GM12878 (cell line): ENCODE results near the gene KITLG. TPM values are rescaled to one million over a fixed set of nuclear protein-coding genes. Genes with fewer than 3 reads are reported as not detected.

ENCODE experiments used
- ATAC-seq: fragments of 200-7000 bp; cut with Tn5 transposase; 3 replicates; pipeline ENCODE4 v1.9.1; 2020; ENCODE audit warnings: mild to moderate bottlenecking, moderate library complexity
- BruUV-seq: library from RNA; stranded (reverse); fragments of 400-500 nt; replicated peaks from 2 replicates; lab custom pipeline; 2021; lab: Mats Ljungman, UMichigan
- CTCF ChIA-PET: fragments of 300-600 bp; sonication (Branson Sonifier 250); formaldehyde crosslinking; extraction: SDS; loops from one replicate; lab custom pipeline; 2021; ENCODE audit warnings: inconsistent platforms; lab: Yijun Ruan, JAX
- POLR2A ChIA-PET: fragments of 350-600 bp; formaldehyde crosslinking; extraction: SDS; loops from one replicate; lab custom pipeline; 2021; ENCODE audit warnings: inconsistent platforms; lab: Charles Lee
- RAD21 ChIA-PET: fragments of 300-600 bp; sonication (Branson Sonifier 250); formaldehyde crosslinking; loops from one replicate; lab custom pipeline; 2023; ENCODE audit warnings: antibody characterized with exemption; ENCODE audit not compliant: unreplicated experiment; lab: Charles Lee
- SMC1A ChIA-PET: fragments of 300-600 bp; sonication (Branson Sonifier 250); formaldehyde crosslinking; loops from one replicate; lab custom pipeline; 2023; ENCODE audit not compliant: unreplicated experiment, uncharacterized antibody; lab: Charles Lee
- DNase-seq: peaks from one replicate; pipeline ENCODE4 v3.0.0-alpha.2; 2011; ENCODE audit warnings: low read depth, low spot score
- FAIRE-seq: peaks from 3 replicates; lab custom pipeline; 2011; peaks lifted over from hg19 to GRCh38; lab: Jason Lieb, UNC
- H2AFZ ChIP-seq: 2 replicates; pipeline ENCODE4 v1.6.0; 2011; ENCODE audit warnings: low read depth, low read length, control low read depth; ENCODE audit not compliant: control insufficient read depth
- H3K27ac ChIP-seq: 2 replicates; pipeline ENCODE4 v1.5.1; 2011; ENCODE audit warnings: control low read depth; ENCODE audit not compliant: control insufficient read depth, insufficient read depth
- H3K27me3 ChIP-seq, 2 experiments: replicated peaks in 1 of 2; 2 replicates each; pipeline versions ENCODE4 v1.6.0 to v1.6.1; 2011; ENCODE audit warnings: low read length in 1 of 2; ENCODE audit not compliant: control insufficient read depth in 2 of 2, insufficient read depth in 2 of 2
- H3K36me3 ChIP-seq, 2 experiments: 2 replicates each; pipeline ENCODE4 v1.5.1; 2011; ENCODE audit warnings: low read length in 1 of 2; ENCODE audit not compliant: control insufficient read depth in 2 of 2, insufficient read depth in 2 of 2
- H3K4me1 ChIP-seq: 2 replicates; pipeline ENCODE4 v1.6.1; 2011; ENCODE audit warnings: mild to moderate bottlenecking, low read length, moderate library complexity, mixed read lengths; ENCODE audit not compliant: control insufficient read depth, insufficient read depth
- H3K4me2 ChIP-seq: 2 replicates; pipeline ENCODE4 v1.6.0; 2011; ENCODE audit warnings: control low read depth; ENCODE audit not compliant: control insufficient read depth, insufficient read depth
- H3K4me3 ChIP-seq: fragments of 200-600 bp; sonication (generic); 2 replicates; pipeline ENCODE4 v1.5.1; 2016
- H3K79me2 ChIP-seq: 2 replicates; pipeline ENCODE4 v1.6.0; 2011; ENCODE audit warnings: low read length; ENCODE audit not compliant: control insufficient read depth, insufficient read depth
- H3K9ac ChIP-seq: 2 replicates; pipeline ENCODE4 v1.8.0; 2011; ENCODE audit warnings: low read length, control low read depth, mixed read lengths; ENCODE audit not compliant: control insufficient read depth, insufficient read depth
- H3K9me3 ChIP-seq: replicated peaks from 3 replicates; pipeline ENCODE4 v1.5.1; 2011; ENCODE audit warnings: mild to moderate bottlenecking, low read length; ENCODE audit not compliant: control insufficient read depth, insufficient read depth
- H4K20me1 ChIP-seq: 2 replicates; pipeline ENCODE4 v1.6.0; 2011; ENCODE audit not compliant: control insufficient read depth, insufficient read depth
- ATF7 ChIP-seq: fragments of 450-650 bp; IDR thresholded peaks from 2 replicates; pipeline ENCODE4 v1.6.1; 2016; ENCODE audit warnings: low read depth, mild to moderate bottlenecking
- FOXK2 ChIP-seq: fragments of 450-650 bp; IDR thresholded peaks from 2 replicates; pipeline ENCODE4 v1.6.1; 2017; ENCODE audit warnings: mild to moderate bottlenecking, moderate library complexity
- MAX ChIP-seq: IDR thresholded peaks from 2 replicates; pipeline ENCODE4 v1.6.1; 2012; ENCODE audit warnings: low read depth, low read length, improper control_type of control experiment
- MYB ChIP-seq: fragments of 150-350 bp; IDR thresholded peaks from 2 replicates; pipeline ENCODE4 v1.6.1; 2014; ENCODE audit warnings: mild to moderate bottlenecking, low read depth, low read length, borderline replicate concordance
- MYC ChIP-seq: IDR thresholded peaks from 2 replicates; pipeline ENCODE4 v1.6.1; 2011; ENCODE audit warnings: mild to moderate bottlenecking, low read length, moderate library complexity, inconsistent platforms; ENCODE audit not compliant: insufficient read depth, insufficient replicate concordance, insufficient read length, severe bottlenecking
- NFXL1 ChIP-seq: fragments of 450-650 bp; IDR thresholded peaks from 2 replicates; pipeline ENCODE4 v1.6.1; 2017; ENCODE audit warnings: antibody characterized with exemption, mild to moderate bottlenecking, borderline replicate concordance
- POLR2AphosphoS2 ChIP-seq: IDR thresholded peaks from 2 replicates; pipeline ENCODE4 v1.6.1; 2011; ENCODE audit warnings: low read depth, mild to moderate bottlenecking, low read length, improper control_type of control experiment, moderate library complexity
- RBBP5 ChIP-seq: fragments of 200-600 bp; sonication (generic); conservative IDR thresholded peaks from 2 replicates; pipeline ENCODE4 v1.6.1; 2016
- RFX5 ChIP-seq: IDR thresholded peaks from 2 replicates; pipeline ENCODE4 v1.6.1; 2011; ENCODE audit warnings: low read depth, low read length, improper control_type of control experiment
- SIN3A ChIP-seq: IDR thresholded peaks from 2 replicates; pipeline ENCODE4 v1.6.1; 2012; ENCODE audit warnings: low read depth, low read length, improper control_type of control experiment
- SREBF1 ChIP-seq: IDR thresholded peaks from 2 replicates; pipeline ENCODE4 v1.6.1; 2012; ENCODE audit warnings: mild to moderate bottlenecking, low read length
- TAF1 ChIP-seq: IDR thresholded peaks from 2 replicates; pipeline ENCODE4 v1.6.1; 2011; ENCODE audit warnings: mild to moderate bottlenecking, low read depth, low read length, borderline replicate concordance
- ZNF274 ChIP-seq: IDR thresholded peaks from one replicate; pipeline ENCODE4 v1.8.0; 2011; ENCODE audit not compliant: insufficient read length, insufficient read depth
- ZNF384 ChIP-seq: IDR thresholded peaks from 2 replicates; pipeline ENCODE4 v1.6.1; 2012; ENCODE audit warnings: low read depth, mild to moderate bottlenecking, low read length, improper control_type of control experiment, borderline replicate concordance
- WGBS: methylation state at CpG from one replicate; pipeline ENCODE4 v1.1.6; 2016; ENCODE audit warnings: low lambda C conversion rate; ENCODE audit not compliant: insufficient replicate concordance, insufficient coverage; ENCODE audit errors: missing lambda C conversion rate; 5-methylcytosine and 5-hydroxymethylcytosine counted together
- in situ Hi-C: fragments of 300-500 bp; cut with MboI; formaldehyde crosslinking; loops from 9 replicates; pipeline ENCODE4 v1.14.3; 2018; ENCODE audit warnings: mixed read lengths
- intact Hi-C: fragments of 100-400 bp; cut with micrococcal nuclease; formaldehyde crosslinking; loops from one replicate; pipeline ENCODE4 v1.14.2; 2022; ENCODE audit not compliant: unreplicated experiment
- polyA plus RNA-seq, 11 experiments: library from polyadenylated mRNA; depleted of rRNA in 4 of 11; unstranded in 6 of 11; stranded (reverse) in 5 of 11; fragments of >200 nt; fragmentation: Nextera tagmentation in 4 of 11; fragmentation: Illumina TruSeq in 1 of 11; extraction: Ambion mirVana in 4 of 11; extraction: Trizol in 1 of 11; gene quantifications; 1 replicate in 1 of 11; 2 replicates in 10 of 11; pipeline versions ENCODE4 v1.2.1 to v1.2.3, GENCODE V29; 2011 to 2016; ENCODE audit warnings: inconsistent platforms in 2 of 11, missing spikeins in 2 of 11, low read depth in 1 of 11
- total RNA-seq, 4 experiments: library from RNA; depleted of rRNA in 3 of 4; stranded (reverse); fragments of >200 nt in 3 of 4; fragmentation: Illumina TruSeq in 1 of 4; extraction: Trizol in 1 of 4; gene quantifications; 2 replicates each; pipeline versions ENCODE4 v1.2.1 to v1.2.3, GENCODE V29; 2013 to 2021
- TF ChIP-seq, protein P1 (sequence below): fragments of 450-650 bp; IDR thresholded peaks from 2 replicates; pipeline ENCODE4 v1.6.1; 2016; ENCODE audit warnings: mild to moderate bottlenecking, moderate library complexity, borderline replicate concordance
- TF ChIP-seq, protein P2 (sequence below): IDR thresholded peaks from 2 replicates; pipeline ENCODE4 v1.6.1; 2011; ENCODE audit warnings: mild to moderate bottlenecking, low read depth, low read length, moderate library complexity; ENCODE audit not compliant: insufficient replicate concordance

Gene KITLG
- total and polyA plus RNA-seq, 10 of the 15 experiments (the other 5 are each of a cell fraction or from before 2014, with no cell fraction given) = 0.02 to 0.51 (median 0.09) TPM; not detected in 1

DNA sequence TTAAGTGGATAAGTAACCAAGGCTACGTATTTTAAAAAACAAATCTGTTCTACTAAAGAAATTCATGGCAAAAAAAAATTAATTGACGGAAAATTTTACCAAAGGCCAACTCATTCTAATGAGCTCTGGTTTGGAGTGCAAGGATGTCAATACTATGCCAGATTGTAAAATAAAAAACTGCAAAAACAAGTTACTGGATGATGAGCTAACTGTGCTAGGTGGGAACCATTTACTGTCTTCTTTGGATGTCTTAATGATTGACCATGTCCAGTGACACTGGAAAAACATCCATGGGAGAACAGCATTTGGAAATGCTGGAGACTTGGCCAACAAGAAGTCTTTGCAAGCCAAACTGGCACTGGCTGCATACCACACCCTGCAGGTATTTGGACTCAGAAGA lies 41.6 kb downstream of the KITLG start (continued):
- no peak for TF ChIP-seq POLR2AphosphoS2
- TF ChIP-seq TAF1 = no peak
- TF ChIP-seq MYC = no peak
- TF ChIP-seq ZNF384 = no peak
- TF ChIP-seq RBBP5 = no peak

GRCh38 chr12:88538250-88538649 lies 42.0 kb downstream of the KITLG start:
- no TSS peak for BruUV-seq
- WGBS = 29% methylated on average over 1 of the region's 1 CpG
- no peak overlapping the region for H3K27ac ChIP-seq
- no peak overlapping the region for H3K4me2 ChIP-seq
- H2AFZ ChIP-seq = no peak overlapping the region
- ChIA-PET POLR2A (no interaction called here), SMC1A (no interaction called here), RAD21 (no interaction called here), CTCF (no interaction called here)
- H3K9me3 ChIP-seq = no peaks in the 10 kb centered on the region
- FAIRE-seq (no peak), DNase-seq (no peak), ATAC-seq (no peak)
- no peaks in the 10 kb centered on the region for H3K36me3 ChIP-seq
- H3K4me1 ChIP-seq = no peaks in the 10 kb centered on the region
- no peaks in the 10 kb centered on the region; a peak in 1 of 4 replicates for H3K27me3 ChIP-seq
- H4K20me1 ChIP-seq = no peaks in the 10 kb centered on the region
- H3K9ac ChIP-seq = no peak overlapping the region
- intact Hi-C loops (no loop called here), in situ Hi-C loops (no loop called here)
- H3K4me3 ChIP-seq = no peak overlapping the region
- H3K79me2 ChIP-seq = no peaks in the 10 kb centered on the region
- TF ChIP-seq MYB (no peak), FOXK2 (no peak), SIN3A (no peak), ZNF274 (no peak), SREBF1 (no peak), NFXL1 (no peak), MAX (no peak), RFX5 (no peak), ATF7 (no peak)
- TF ChIP-seq, protein P1, sequence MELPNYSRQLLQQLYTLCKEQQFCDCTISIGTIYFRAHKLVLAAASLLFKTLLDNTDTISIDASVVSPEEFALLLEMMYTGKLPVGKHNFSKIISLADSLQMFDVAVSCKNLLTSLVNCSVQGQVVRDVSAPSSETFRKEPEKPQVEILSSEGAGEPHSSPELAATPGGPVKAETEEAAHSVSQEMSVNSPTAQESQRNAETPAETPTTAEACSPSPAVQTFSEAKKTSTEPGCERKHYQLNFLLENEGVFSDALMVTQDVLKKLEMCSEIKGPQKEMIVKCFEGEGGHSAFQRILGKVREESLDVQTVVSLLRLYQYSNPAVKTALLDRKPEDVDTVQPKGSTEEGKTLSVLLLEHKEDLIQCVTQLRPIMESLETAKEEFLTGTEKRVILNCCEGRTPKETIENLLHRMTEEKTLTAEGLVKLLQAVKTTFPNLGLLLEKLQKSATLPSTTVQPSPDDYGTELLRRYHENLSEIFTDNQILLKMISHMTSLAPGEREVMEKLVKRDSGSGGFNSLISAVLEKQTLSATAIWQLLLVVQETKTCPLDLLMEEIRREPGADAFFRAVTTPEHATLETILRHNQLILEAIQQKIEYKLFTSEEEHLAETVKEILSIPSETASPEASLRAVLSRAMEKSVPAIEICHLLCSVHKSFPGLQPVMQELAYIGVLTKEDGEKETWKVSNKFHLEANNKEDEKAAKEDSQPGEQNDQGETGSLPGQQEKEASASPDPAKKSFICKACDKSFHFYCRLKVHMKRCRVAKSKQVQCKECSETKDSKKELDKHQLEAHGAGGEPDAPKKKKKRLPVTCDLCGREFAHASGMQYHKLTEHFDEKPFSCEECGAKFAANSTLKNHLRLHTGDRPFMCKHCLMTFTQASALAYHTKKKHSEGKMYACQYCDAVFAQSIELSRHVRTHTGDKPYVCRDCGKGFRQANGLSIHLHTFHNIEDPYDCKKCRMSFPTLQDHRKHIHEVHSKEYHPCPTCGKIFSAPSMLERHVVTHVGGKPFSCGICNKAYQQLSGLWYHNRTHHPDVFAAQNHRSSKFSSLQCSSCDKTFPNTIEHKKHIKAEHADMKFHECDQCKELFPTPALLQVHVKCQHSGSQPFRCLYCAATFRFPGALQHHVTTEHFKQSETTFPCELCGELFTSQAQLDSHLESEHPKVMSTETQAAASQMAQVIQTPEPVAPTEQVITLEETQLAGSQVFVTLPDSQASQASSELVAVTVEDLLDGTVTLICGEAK = no peak
- TF ChIP-seq, protein P2, sequence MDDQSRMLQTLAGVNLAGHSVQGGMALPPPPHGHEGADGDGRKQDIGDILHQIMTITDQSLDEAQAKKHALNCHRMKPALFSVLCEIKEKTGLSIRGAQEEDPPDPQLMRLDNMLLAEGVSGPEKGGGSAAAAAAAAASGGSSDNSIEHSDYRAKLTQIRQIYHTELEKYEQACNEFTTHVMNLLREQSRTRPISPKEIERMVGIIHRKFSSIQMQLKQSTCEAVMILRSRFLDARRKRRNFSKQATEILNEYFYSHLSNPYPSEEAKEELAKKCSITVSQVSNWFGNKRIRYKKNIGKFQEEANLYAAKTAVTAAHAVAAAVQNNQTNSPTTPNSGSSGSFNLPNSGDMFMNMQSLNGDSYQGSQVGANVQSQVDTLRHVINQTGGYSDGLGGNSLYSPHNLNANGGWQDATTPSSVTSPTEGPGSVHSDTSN = no peak
